Mesenchymal stem cell (in vitro differentiated cells and primary cell): Measurements from ENCODE around the gene STAB2.
A peak's percentile ranks its signal among the peaks of the same experiment; 100 is the strongest.

ENCODE experiments used
- DNase-seq: peaks from one replicate; pipeline ENCODE4 v3.0.0-alpha.2; 2013
- H2AFZ ChIP-seq: one replicate; pipeline ENCODE4 v1.6.1; 2013; ENCODE audit warnings: low read depth, mild to moderate bottlenecking, control low read depth, inconsistent platforms, low read length, moderate library complexity
- H2AK5ac ChIP-seq: 2 replicates; pipeline ENCODE4 v1.6.1; 2013; ENCODE audit warnings: low read length, moderate library complexity, mild to moderate bottlenecking, inconsistent platforms; ENCODE audit not compliant: severe bottlenecking
- H2BK120ac ChIP-seq: one replicate; pipeline ENCODE4 v1.6.1; 2013; ENCODE audit warnings: low read depth, mild to moderate bottlenecking, inconsistent platforms, low read length, moderate library complexity
- H2BK12ac ChIP-seq, 2 experiments: one replicate each; pipeline ENCODE4 v1.6.1; 2013; ENCODE audit warnings: inconsistent platforms in 2 of 2, low read length in 2 of 2, mild to moderate bottlenecking in 2 of 2, moderate library complexity in 2 of 2, control low read depth in 1 of 2
- H2BK15ac ChIP-seq: one replicate; pipeline ENCODE4 v1.6.1; 2013; ENCODE audit warnings: mild to moderate bottlenecking, low read depth, inconsistent platforms; ENCODE audit not compliant: poor library complexity, severe bottlenecking
- H2BK5ac ChIP-seq: 2 replicates; pipeline ENCODE4 v1.6.1; 2013; ENCODE audit warnings: low read depth, mild to moderate bottlenecking, low read length, control low read depth, inconsistent platforms; ENCODE audit not compliant: poor library complexity, severe bottlenecking
- H3K14ac ChIP-seq, 2 experiments: one replicate each; pipeline ENCODE4 v1.6.1; 2013; ENCODE audit warnings: inconsistent platforms in 2 of 2, low read length in 2 of 2, control low read depth in 1 of 2, mild to moderate bottlenecking in 1 of 2, moderate library complexity in 1 of 2
- H3K18ac ChIP-seq, 2 experiments: one replicate each; pipeline ENCODE4 v1.6.1; 2013; ENCODE audit warnings: inconsistent platforms in 2 of 2, low read length in 2 of 2, control low read depth in 1 of 2, low read depth in 1 of 2, mild to moderate bottlenecking in 1 of 2
- H3K23ac ChIP-seq, 2 experiments: one replicate each; pipeline ENCODE4 v1.6.1; 2013; ENCODE audit warnings: inconsistent platforms in 2 of 2, low read length in 2 of 2, mild to moderate bottlenecking in 2 of 2, moderate library complexity in 2 of 2, control low read depth in 1 of 2
- H3K27ac ChIP-seq: 2 replicates; pipeline ENCODE4 v1.5.1; 2013; ENCODE audit warnings: mild to moderate bottlenecking, moderate library complexity, low read length, control low read depth, inconsistent platforms; ENCODE audit not compliant: poor library complexity, severe bottlenecking
- H3K27me3 ChIP-seq, 2 experiments: 2 replicates each; pipeline versions ENCODE4 v1.6.1 to v1.7.0; 2013; ENCODE audit warnings: low read length in 2 of 2, mild to moderate bottlenecking in 2 of 2, moderate library complexity in 2 of 2, control low read depth in 1 of 2, inconsistent platforms in 1 of 2; ENCODE audit not compliant: control insufficient read depth in 1 of 2, insufficient read depth in 1 of 2
- H3K36me3 ChIP-seq, 2 experiments: 2 replicates each; pipeline versions ENCODE4 v1.6.1 to v1.7.0; 2013; ENCODE audit warnings: low read length in 2 of 2, control low read depth in 1 of 2, inconsistent platforms in 1 of 2, low read depth in 1 of 2, mild to moderate bottlenecking in 1 of 2; ENCODE audit not compliant: insufficient read depth in 2 of 2, control insufficient read depth in 1 of 2
- H3K4ac ChIP-seq, 2 experiments: one replicate each; pipeline ENCODE4 v1.6.1; 2013; ENCODE audit warnings: inconsistent platforms in 2 of 2, low read length in 2 of 2, mild to moderate bottlenecking in 2 of 2, moderate library complexity in 2 of 2, control low read depth in 1 of 2, low read depth in 1 of 2
- H3K4me1 ChIP-seq: 2 replicates; pipeline ENCODE4 v1.6.1; 2013; ENCODE audit warnings: low read depth, low read length, control low read depth; ENCODE audit not compliant: control insufficient read depth, insufficient read depth
- H3K4me2 ChIP-seq: 2 replicates; pipeline ENCODE4 v1.6.1; 2013; ENCODE audit warnings: low read length, mild to moderate bottlenecking, inconsistent platforms; ENCODE audit not compliant: poor library complexity, severe bottlenecking
- H3K4me3 ChIP-seq, 2 experiments: 2 replicates each; pipeline versions ENCODE4 v1.5.1 to v1.7.0; 2013; ENCODE audit warnings: low read length in 2 of 2, mild to moderate bottlenecking in 2 of 2, control low read depth in 1 of 2, low read depth in 1 of 2; ENCODE audit not compliant: insufficient read depth in 1 of 2
- H3K79me1 ChIP-seq: replicated peaks from 2 replicates; pipeline ENCODE4 v1.6.1; 2013; ENCODE audit warnings: mild to moderate bottlenecking, control low read depth, low read length, inconsistent platforms; ENCODE audit not compliant: poor library complexity, severe bottlenecking
- H3K9ac ChIP-seq: 2 replicates; pipeline ENCODE4 v1.7.0; 2013; ENCODE audit warnings: mild to moderate bottlenecking, low read length, moderate library complexity
- H3K9me3 ChIP-seq: 2 replicates; pipeline ENCODE4 v1.7.0; 2013; ENCODE audit warnings: mild to moderate bottlenecking, low read length; ENCODE audit not compliant: control insufficient read depth
- H4K8ac ChIP-seq: one replicate; pipeline ENCODE4 v1.6.1; 2013; ENCODE audit warnings: inconsistent platforms, mild to moderate bottlenecking, low read length, moderate library complexity
- H4K91ac ChIP-seq: one replicate; pipeline ENCODE4 v1.6.1; 2013; ENCODE audit warnings: mild to moderate bottlenecking, low read length, inconsistent platforms
- WGBS: methylation state at CpG from one replicate; pipeline ENCODE4 v1.1.7; 2013; ENCODE audit warnings: mixed read lengths; 5-methylcytosine and 5-hydroxymethylcytosine counted together

Gene STAB2

GRCh38 chr12:103556890-103557627 is 30.0 kb upstream of the STAB2 start:
- Histone ChIP-seq H3K23ac (no peak overlapping the region), H3K18ac (no peak overlapping the region), H2BK120ac (no peak overlapping the region), H3K4ac (no peak overlapping the region), H3K36me3 (no peaks in the 10 kb centered on the region), H3K27ac (no peak overlapping the region), H2AK5ac (no peak overlapping the region), H3K9me3 (no peaks in the 10 kb centered on the region), H3K27me3 (peaks cover 0 to 5% of the 10 kb centered on the region in 2 experiments), H2BK15ac (no peak overlapping the region), H4K91ac (no peak overlapping the region), H2AFZ (no peak overlapping the region), H2BK12ac (no peak overlapping the region), H3K4me3 (no peak overlapping the region), H3K9ac (no peak overlapping the region), H3K4me1 (peaks cover 3% of the 10 kb centered on the region), H3K4me2 (no peak overlapping the region), H3K79me1 (no peaks in the 10 kb centered on the region), H4K8ac (no peak overlapping the region), H2BK5ac (no peak overlapping the region), H3K14ac (no peak overlapping the region)
- 67% methylated on average over 2 of the region's 3 CpGs for WGBS
- no peak for DNase-seq

DNA sequence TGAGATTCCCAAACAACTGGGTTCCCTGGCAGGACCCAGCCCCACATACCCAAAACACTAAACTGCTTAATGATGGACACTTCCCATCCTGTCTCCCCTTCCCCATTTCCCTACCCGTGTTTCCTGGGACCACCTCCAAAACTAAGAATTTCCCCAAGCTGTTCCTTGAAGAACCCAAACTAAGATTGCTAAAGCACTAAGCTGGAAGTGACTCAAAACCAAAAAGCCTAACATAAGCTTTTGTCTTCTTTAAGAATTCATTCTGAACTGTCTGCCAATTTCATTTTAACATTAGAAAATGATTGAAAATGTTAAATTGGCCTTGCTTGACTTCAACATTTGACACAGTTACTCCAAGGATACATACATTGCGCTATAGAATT is 29.5 kb upstream of the STAB2 start:
- no peak overlapping the region for H4K8ac ChIP-seq
- no peak overlapping the region for H4K91ac ChIP-seq
- no peak overlapping the region for H3K4me2 ChIP-seq
- 95% methylated on average over 2 of the region's 2 CpGs for WGBS
- no peak overlapping the region for H2AK5ac ChIP-seq
- no peak overlapping the region for H3K27ac ChIP-seq
- H3K4ac ChIP-seq = no peak overlapping the region
- no peak overlapping the region for H2BK12ac ChIP-seq
- no peaks in the 10 kb centered on the region for H3K79me1 ChIP-seq
- H3K9ac ChIP-seq = no peak overlapping the region
- H3K18ac ChIP-seq = no peak overlapping the region
- H3K4me3 ChIP-seq = no peak overlapping the region
- no peak for DNase-seq
- no peak overlapping the region for H2BK120ac ChIP-seq
- no peak overlapping the region for H2BK15ac ChIP-seq
- H3K9me3 ChIP-seq = no peaks in the 10 kb centered on the region
- no peak overlapping the region for H2BK5ac ChIP-seq
- no peak overlapping the region for H3K14ac ChIP-seq
- peaks cover 3% of the 10 kb centered on the region for H3K4me1 ChIP-seq
- no peak overlapping the region for H3K23ac ChIP-seq
- H3K36me3 ChIP-seq = no peaks in the 10 kb centered on the region
- H3K27me3 ChIP-seq = peaks cover 0 to 5% of the 10 kb centered on the region in 2 experiments
- no peak overlapping the region for H2AFZ ChIP-seq

DNA sequence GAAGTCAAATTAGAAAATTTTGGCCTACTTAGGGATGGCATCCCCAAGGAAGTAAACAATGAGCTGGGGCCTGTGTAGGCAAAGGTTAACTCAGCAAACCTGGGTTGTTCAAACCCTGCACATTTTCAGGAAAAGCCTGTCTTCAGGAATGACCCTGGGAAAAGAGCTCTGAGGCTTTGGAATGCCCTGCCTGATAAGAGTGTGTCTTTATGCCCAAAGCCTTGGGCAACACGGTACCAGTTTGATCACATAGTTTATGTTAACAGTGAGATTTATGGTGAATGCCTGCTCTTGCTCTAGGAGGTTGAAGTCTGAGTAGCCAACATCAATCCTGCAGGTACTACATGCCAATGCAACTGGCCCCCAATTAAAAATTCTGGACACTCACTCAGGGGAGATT is 28.2 kb upstream of the STAB2 start:
- Histone ChIP-seq H3K4me1 (peaks cover 3% of the 10 kb centered on the region), H3K27ac (no peak overlapping the region), H3K9ac (no peak overlapping the region), H2AK5ac (no peak overlapping the region), H4K8ac (no peak overlapping the region), H3K36me3 (no peaks in the 10 kb centered on the region), H2BK120ac (no peak overlapping the region), H3K18ac (no peak overlapping the region), H3K9me3 (peaks cover 8% of the 10 kb centered on the region), H2BK12ac (no peak overlapping the region), H2BK5ac (no peak overlapping the region), H3K23ac (no peak overlapping the region), H3K4me2 (no peak overlapping the region), H2AFZ (no peak overlapping the region), H3K14ac (no peak overlapping the region), H3K4me3 (no peak overlapping the region), H2BK15ac (no peak overlapping the region), H4K91ac (no peak overlapping the region), H3K27me3 (no peaks in the 10 kb centered on the region), H3K4ac (no peak overlapping the region), H3K79me1 (no peaks in the 10 kb centered on the region)
- no peak for DNase-seq
- WGBS = 83% methylated on average over 1 of the region's 1 CpG

- H3K4me1 ChIP-seq = peaks cover 3% of the 10 kb centered on the region
- 3% methylated on average over 2 of the region's 2 CpGs for WGBS
- H3K79me1 ChIP-seq = no peaks in the 10 kb centered on the region
Observed at GRCh38 chr12:103560604-103561101, 26.4 kb upstream of the STAB2 start.

More at GRCh38 chr12:103560604-103561101, 26.4 kb upstream of the STAB2 start:
- no peak overlapping the region for H3K23ac ChIP-seq
- H3K18ac ChIP-seq = peak overlapping the region in 1 of 2 experiments; percentile 30
- no peak overlapping the region for H3K4me2 ChIP-seq
- peak overlapping the region; percentile 62 for H2AK5ac ChIP-seq
- H3K9ac ChIP-seq = peak overlapping the region; percentile 5
- no peak overlapping the region for H2BK5ac ChIP-seq
- H3K4ac ChIP-seq = no peak overlapping the region
- no peak overlapping the region for H3K4me3 ChIP-seq
- no peak overlapping the region for H2AFZ ChIP-seq
- no peak overlapping the region for H4K91ac ChIP-seq
- H3K36me3 ChIP-seq = no peaks in the 10 kb centered on the region
- H4K8ac ChIP-seq = no peak overlapping the region
- H2BK15ac ChIP-seq = peak overlapping the region; percentile 1
- H3K27me3 ChIP-seq = no peaks in the 10 kb centered on the region
- no peak overlapping the region for H2BK12ac ChIP-seq
- peak overlapping the region; percentile 54 for H3K27ac ChIP-seq
- no peak overlapping the region for H2BK120ac ChIP-seq
- H3K9me3 ChIP-seq = peaks cover 16% of the 10 kb centered on the region
- DNase-seq = peak; percentile 96
- H3K14ac ChIP-seq = no peak overlapping the region
